B cell (primary cell): Measurements from ENCODE around the gene PAH. TPM values are rescaled to one million over a fixed set of nuclear protein-coding genes. Genes with fewer than 3 reads are reported as not detected.

Experiments
- ATAC-seq: fragments of 200-7000 bp; cut with Tn5 transposase; one replicate; pipeline ENCODE4 v1.10.0; 2021; ENCODE audit warnings: low read depth, mild to moderate bottlenecking, moderate number of reproducible peaks, moderate library complexity
- CTCF ChIA-PET: fragments of 350-600 bp; sonication (Branson Sonifier 250); formaldehyde crosslinking; loops from one replicate; lab custom pipeline; 2021; ENCODE audit warnings: antibody characterized with exemption, inconsistent platforms; lab: Charles Lee
- POLR2A ChIA-PET: fragments of 350-600 bp; sonication (Branson Sonifier 250); formaldehyde crosslinking; loops from one replicate; lab custom pipeline; 2021; ENCODE audit warnings: antibody characterized with exemption; lab: Charles Lee
- DNase-seq: peaks from one replicate; pipeline ENCODE4 v3.0.0; 2013
- H2AFZ ChIP-seq: 2 replicates; pipeline ENCODE4 v1.6.1; 2012; ENCODE audit warnings: mild to moderate bottlenecking, low read depth, low read length; ENCODE audit not compliant: insufficient read depth, poor library complexity, severe bottlenecking
- H3K27ac ChIP-seq, 2 donors: 1 replicate in 1 of 2; 2 replicates in 1 of 2; pipeline ENCODE4 v1.5.1; 2012 to 2013; ENCODE audit warnings: low read length in 2 of 2, mild to moderate bottlenecking in 2 of 2, moderate library complexity in 1 of 2
- H3K27me3 ChIP-seq, 4 experiments: fragments of 200-600 bp in 1 of 4; sonication (generic) in 1 of 4; replicated peaks in 1 of 4; 1 replicate in 2 of 4; 2 replicates in 2 of 4; pipeline versions ENCODE4 v1.6.1 to v1.7.0; 2013 to 2016; ENCODE audit warnings: low read length in 3 of 4, mild to moderate bottlenecking in 2 of 4, mixed read lengths in 1 of 4, moderate library complexity in 1 of 4; ENCODE audit not compliant: insufficient read depth in 4 of 4, control insufficient read depth in 3 of 4; ENCODE audit errors: control extremely low read depth in 1 of 4
- H3K36me3 ChIP-seq, 2 experiments: replicated peaks in 1 of 2; 1 replicate in 1 of 2; 2 replicates in 1 of 2; pipeline versions ENCODE4 v1.6.1 to v1.7.1; 2013; ENCODE audit warnings: low read length in 1 of 2; ENCODE audit not compliant: insufficient read depth in 2 of 2, control insufficient read depth in 1 of 2; ENCODE audit errors: control extremely low read depth in 1 of 2, extremely low read depth in 1 of 2
- H3K4me1 ChIP-seq, 2 donors: fragments of 200-600 bp in 1 of 2; sonication (generic) in 1 of 2; 1 replicate in 1 of 2; 2 replicates in 1 of 2; pipeline versions ENCODE4 v1.5.1 to v1.6.1; 2013 to 2017; ENCODE audit warnings: low read length in 2 of 2; ENCODE audit not compliant: control insufficient read depth in 2 of 2, insufficient read depth in 2 of 2
- H3K4me2 ChIP-seq: replicated peaks from 2 replicates; pipeline ENCODE3; 2012; ENCODE audit warnings: mild to moderate bottlenecking, low read depth, low read length; ENCODE audit not compliant: poor library complexity, severe bottlenecking
- H3K4me3 ChIP-seq, 5 experiments: fragments of 200-600 bp in 1 of 5; sonication (generic) in 1 of 5; 1 replicate in 3 of 5; 2 replicates in 2 of 5; pipeline versions ENCODE4 v1.5.1 to v1.7.0; 2011 to 2016; ENCODE audit warnings: low read length in 4 of 5, mild to moderate bottlenecking in 4 of 5, low read depth in 2 of 5, control low read depth in 1 of 5, moderate library complexity in 1 of 5; ENCODE audit not compliant: insufficient read depth in 1 of 5; ENCODE audit errors: control extremely low read depth in 1 of 5, extremely low read depth in 1 of 5
- H3K79me2 ChIP-seq: fragments of 200-600 bp; sonication (generic); one replicate; pipeline ENCODE4 v1.6.0; 2016; ENCODE audit warnings: low read length; ENCODE audit not compliant: control insufficient read depth, insufficient read depth
- H3K9ac ChIP-seq: fragments of 200-600 bp; sonication (generic); 2 replicates; pipeline ENCODE4 v1.6.1; 2017; ENCODE audit warnings: mild to moderate bottlenecking, low read length, moderate library complexity
- H3K9me3 ChIP-seq, 3 donors: one replicate each; pipeline versions ENCODE4 v1.6.1 to v1.7.1; 2013; ENCODE audit warnings: low read length in 2 of 3; ENCODE audit not compliant: control insufficient read depth in 2 of 3, insufficient read depth in 1 of 3; ENCODE audit errors: control extremely low read depth in 1 of 3
- H4K20me1 ChIP-seq: 2 replicates; pipeline ENCODE4 v1.6.0; 2012; ENCODE audit warnings: mild to moderate bottlenecking, low read length; ENCODE audit not compliant: insufficient read depth, control insufficient read depth, poor library complexity, severe bottlenecking
- H3K27ac Mint-ChIP-seq: one replicate; pipeline ENCODE4 v1.8.0; 2021; ENCODE audit warnings: mixed read lengths
- H3K27me3 Mint-ChIP-seq: one replicate; pipeline ENCODE4 v1.8.0; 2021; ENCODE audit warnings: mixed read lengths
- H3K4me1 Mint-ChIP-seq: one replicate; pipeline ENCODE4 v1.8.0; 2021; ENCODE audit warnings: mixed read lengths
- H3K4me3 Mint-ChIP-seq: one replicate; pipeline ENCODE4 v1.8.0; 2021; ENCODE audit warnings: mixed read lengths
- H3K9me3 Mint-ChIP-seq: one replicate; pipeline ENCODE4 v1.8.0; 2022; ENCODE audit warnings: mixed read lengths; ENCODE audit not compliant: insufficient read depth
- CTCF ChIP-seq: fragments of 200-600 bp; IDR thresholded peaks from one replicate; pipeline ENCODE4 v1.8.0; 2022; ENCODE audit warnings: antibody characterized with exemption, mild to moderate bottlenecking
- EZH2 ChIP-seq: IDR thresholded peaks from 2 replicates; pipeline ENCODE4 v1.6.1; 2012; ENCODE audit warnings: borderline replicate concordance, low read depth, mild to moderate bottlenecking, moderate library complexity, low read length; ENCODE audit not compliant: insufficient read depth, poor library complexity, severe bottlenecking
- WGBS: methylation state at CpG from one replicate; pipeline ENCODE4 v1.1.5; 2013; ENCODE audit warnings: missing lambda C conversion rate; ENCODE audit not compliant: insufficient coverage; 5-methylcytosine and 5-hydroxymethylcytosine counted together
- intact Hi-C: fragments of 100-400 bp; cut with micrococcal nuclease; formaldehyde crosslinking; loops from one replicate; pipeline ENCODE4 v1.10.0; 2022
- polyA plus RNA-seq: library from polyadenylated mRNA; depleted of rRNA; stranded (reverse); fragments of >200 nt; gene quantifications from 2 replicates; pipeline ENCODE4 v1.2.3, GENCODE V29; 2012
- total RNA-seq, 2 donors: library from RNA; stranded (reverse); fragments of 120-200 nt in 1 of 2; gene quantifications; 1 replicate in 1 of 2; 2 replicates in 1 of 2; pipeline versions ENCODE4 v1.2.3 to v1.2.4, GENCODE V29; 2013 to 2022

PAH gene
- total and polyA plus RNA-seq, 2 donors (not counting 1 experiment from before 2014, with no cell fraction given): 0.25 TPM; not detected in 1

GRCh38 chr12:102958830-102959176, 41.8 kb upstream of the PAH start:
- H3K4me3 ChIP-seq: peak overlapping the region in 4 of 5 experiments; percentile 19 to 70 (median 50)

More at GRCh38 chr12:102958830-102959176, 41.8 kb upstream of the PAH start:
- ChIA-PET CTCF (interaction anchor here (0.5 to 0.9 kb wide), 3 partner anchors 18 to 537 kb away, joined by 3 read pairs; no protein-coding TSS in a partner anchor), POLR2A (no interaction called here)
- no peaks in the 10 kb centered on the region for H3K79me2 ChIP-seq
- H3K27me3 Mint-ChIP-seq: peaks cover 86% of the 10 kb centered on the region
- intact Hi-C loops: loop anchor here (10.0 kb wide), 1 partner anchor 346 kb away; no protein-coding TSS in a partner anchor
- peak overlapping the region; percentile 58 for H3K9ac ChIP-seq
- peaks cover 38% of the 10 kb centered on the region for H3K4me1 Mint-ChIP-seq
- peaks cover 4% of the 10 kb centered on the region for H3K9me3 Mint-ChIP-seq
- peak overlapping the region; percentile 91 for H3K4me2 ChIP-seq
- peak overlapping the region; percentile 69 for H2AFZ ChIP-seq
- TF ChIP-seq CTCF: no peak
- TF ChIP-seq EZH2: no peak
- H3K27me3 ChIP-seq: peaks cover 1 to 93% (median 81%) of the 10 kb centered on the region in 4 experiments
- no peaks in the 10 kb centered on the region for H3K36me3 ChIP-seq
- no peak for ATAC-seq
- peaks cover 1 to 31% (median 10%) of the 10 kb centered on the region in 3 donors for H3K9me3 ChIP-seq
- 14% methylated on average over 7 of the region's 15 CpGs for WGBS
- H4K20me1 ChIP-seq: no peaks in the 10 kb centered on the region
- no peak overlapping the region for H3K27ac ChIP-seq
- H3K27ac Mint-ChIP-seq: peak overlapping the region; percentile 27
- DNase-seq: no peak
- H3K4me3 Mint-ChIP-seq: peak overlapping the region; percentile 86
- peaks cover 36 to 55% of the 10 kb centered on the region in 2 donors for H3K4me1 ChIP-seq
